GM12878 (cell line): ENCODE data around the gene ANKRD1. TPM values are rescaled to one million over a fixed set of nuclear protein-coding genes. Genes with fewer than 3 reads are reported as not detected.
A peak's percentile ranks its signal among the peaks of the same experiment; 100 is the strongest.

ENCODE experiments used
- ATAC-seq: fragments of 200-7000 bp; cut with Tn5 transposase; 3 replicates; pipeline ENCODE4 v1.9.1; 2020; ENCODE audit warnings: mild to moderate bottlenecking, moderate library complexity
- BruUV-seq: library from RNA; stranded (reverse); fragments of 400-500 nt; replicated peaks from 2 replicates; lab custom pipeline; 2021; lab: Mats Ljungman, UMichigan
- CTCF ChIA-PET: fragments of 300-600 bp; sonication (Branson Sonifier 250); formaldehyde crosslinking; extraction: SDS; loops from one replicate; lab custom pipeline; 2021; ENCODE audit warnings: inconsistent platforms; lab: Yijun Ruan, JAX
- POLR2A ChIA-PET: fragments of 350-600 bp; formaldehyde crosslinking; extraction: SDS; loops from one replicate; lab custom pipeline; 2021; ENCODE audit warnings: inconsistent platforms; lab: Charles Lee
- RAD21 ChIA-PET: fragments of 300-600 bp; sonication (Branson Sonifier 250); formaldehyde crosslinking; loops from one replicate; lab custom pipeline; 2023; ENCODE audit warnings: antibody characterized with exemption; ENCODE audit not compliant: unreplicated experiment; lab: Charles Lee
- SMC1A ChIA-PET: fragments of 300-600 bp; sonication (Branson Sonifier 250); formaldehyde crosslinking; loops from one replicate; lab custom pipeline; 2023; ENCODE audit not compliant: unreplicated experiment, uncharacterized antibody; lab: Charles Lee
- DNase-seq: peaks from one replicate; pipeline ENCODE4 v3.0.0-alpha.2; 2011; ENCODE audit warnings: low read depth, low spot score
- FAIRE-seq: peaks from 3 replicates; lab custom pipeline; 2011; peaks lifted over from hg19 to GRCh38; lab: Jason Lieb, UNC
- H2AFZ ChIP-seq: 2 replicates; pipeline ENCODE4 v1.6.0; 2011; ENCODE audit warnings: low read depth, low read length, control low read depth; ENCODE audit not compliant: control insufficient read depth
- H3K27ac ChIP-seq: 2 replicates; pipeline ENCODE4 v1.5.1; 2011; ENCODE audit warnings: control low read depth; ENCODE audit not compliant: control insufficient read depth, insufficient read depth
- H3K27me3 ChIP-seq, 2 experiments: replicated peaks in 1 of 2; 2 replicates each; pipeline versions ENCODE4 v1.6.0 to v1.6.1; 2011; ENCODE audit warnings: low read length in 1 of 2; ENCODE audit not compliant: control insufficient read depth in 2 of 2, insufficient read depth in 2 of 2
- H3K36me3 ChIP-seq, 2 experiments: 2 replicates each; pipeline ENCODE4 v1.5.1; 2011; ENCODE audit warnings: low read length in 1 of 2; ENCODE audit not compliant: control insufficient read depth in 2 of 2, insufficient read depth in 2 of 2
- H3K4me1 ChIP-seq: 2 replicates; pipeline ENCODE4 v1.6.1; 2011; ENCODE audit warnings: mild to moderate bottlenecking, low read length, moderate library complexity, mixed read lengths; ENCODE audit not compliant: control insufficient read depth, insufficient read depth
- H3K4me2 ChIP-seq: 2 replicates; pipeline ENCODE4 v1.6.0; 2011; ENCODE audit warnings: control low read depth; ENCODE audit not compliant: control insufficient read depth, insufficient read depth
- H3K4me3 ChIP-seq: fragments of 200-600 bp; sonication (generic); 2 replicates; pipeline ENCODE4 v1.5.1; 2016
- H3K79me2 ChIP-seq: 2 replicates; pipeline ENCODE4 v1.6.0; 2011; ENCODE audit warnings: low read length; ENCODE audit not compliant: control insufficient read depth, insufficient read depth
- H3K9ac ChIP-seq: 2 replicates; pipeline ENCODE4 v1.8.0; 2011; ENCODE audit warnings: low read length, control low read depth, mixed read lengths; ENCODE audit not compliant: control insufficient read depth, insufficient read depth
- H3K9me3 ChIP-seq: replicated peaks from 3 replicates; pipeline ENCODE4 v1.5.1; 2011; ENCODE audit warnings: mild to moderate bottlenecking, low read length; ENCODE audit not compliant: control insufficient read depth, insufficient read depth
- H4K20me1 ChIP-seq: 2 replicates; pipeline ENCODE4 v1.6.0; 2011; ENCODE audit not compliant: control insufficient read depth, insufficient read depth
- RAD21 ChIP-seq: IDR thresholded peaks from 2 replicates; pipeline ENCODE4 v1.6.1; 2011; ENCODE audit warnings: mild to moderate bottlenecking, low read depth, low read length, moderate library complexity; ENCODE audit not compliant: insufficient read depth
- SMC3 ChIP-seq: IDR thresholded peaks from 2 replicates; pipeline ENCODE4 v1.6.1; 2011; ENCODE audit warnings: low read length, improper control_type of control experiment, borderline replicate concordance
- YBX1 ChIP-seq: fragments of 450-650 bp; IDR thresholded peaks from 2 replicates; pipeline ENCODE4 v1.6.1; 2016; ENCODE audit warnings: antibody characterized with exemption
- WGBS: methylation state at CpG from one replicate; pipeline ENCODE4 v1.1.6; 2016; ENCODE audit warnings: low lambda C conversion rate; ENCODE audit not compliant: insufficient replicate concordance, insufficient coverage; ENCODE audit errors: missing lambda C conversion rate; 5-methylcytosine and 5-hydroxymethylcytosine counted together
- in situ Hi-C: fragments of 300-500 bp; cut with MboI; formaldehyde crosslinking; loops from 9 replicates; pipeline ENCODE4 v1.14.3; 2018; ENCODE audit warnings: mixed read lengths
- intact Hi-C: fragments of 100-400 bp; cut with micrococcal nuclease; formaldehyde crosslinking; loops from one replicate; pipeline ENCODE4 v1.14.2; 2022; ENCODE audit not compliant: unreplicated experiment
- polyA plus RNA-seq, 11 experiments: library from polyadenylated mRNA; depleted of rRNA in 4 of 11; unstranded in 6 of 11; stranded (reverse) in 5 of 11; fragments of >200 nt; fragmentation: Nextera tagmentation in 4 of 11; fragmentation: Illumina TruSeq in 1 of 11; extraction: Ambion mirVana in 4 of 11; extraction: Trizol in 1 of 11; gene quantifications; 1 replicate in 1 of 11; 2 replicates in 10 of 11; pipeline versions ENCODE4 v1.2.1 to v1.2.3, GENCODE V29; 2011 to 2016; ENCODE audit warnings: inconsistent platforms in 2 of 11, missing spikeins in 2 of 11, low read depth in 1 of 11
- small RNA-seq: library from RNA; depleted of rRNA; stranded (forward); fragments of <200 nt; gene quantifications from one replicate; pipeline ENCODE3, GENCODE V24; 2014
- total RNA-seq, 4 experiments: library from RNA; depleted of rRNA in 3 of 4; stranded (reverse); fragments of >200 nt in 3 of 4; fragmentation: Illumina TruSeq in 1 of 4; extraction: Trizol in 1 of 4; gene quantifications; 2 replicates each; pipeline versions ENCODE4 v1.2.1 to v1.2.3, GENCODE V29; 2013 to 2021
- TF ChIP-seq, protein P1 (sequence below), 3 experiments: IDR thresholded peaks in 2 of 3; conservative IDR thresholded peaks in 1 of 3; 2 replicates each; pipeline ENCODE4 v1.5.1; 2011; ENCODE audit warnings: low read depth in 3 of 3, low read length in 3 of 3, mild to moderate bottlenecking in 3 of 3, control low read depth in 2 of 3, moderate library complexity in 2 of 3, inconsistent platforms in 1 of 3, mixed read lengths in 1 of 3; ENCODE audit not compliant: control insufficient read depth in 2 of 3, insufficient read depth in 1 of 3; ENCODE audit errors: extremely low read depth in 1 of 3

Gene ANKRD1
- total and polyA plus RNA-seq, 10 of the 15 experiments (the other 5 are each of a cell fraction or from before 2014, with no cell fraction given) = not detected

DNA sequence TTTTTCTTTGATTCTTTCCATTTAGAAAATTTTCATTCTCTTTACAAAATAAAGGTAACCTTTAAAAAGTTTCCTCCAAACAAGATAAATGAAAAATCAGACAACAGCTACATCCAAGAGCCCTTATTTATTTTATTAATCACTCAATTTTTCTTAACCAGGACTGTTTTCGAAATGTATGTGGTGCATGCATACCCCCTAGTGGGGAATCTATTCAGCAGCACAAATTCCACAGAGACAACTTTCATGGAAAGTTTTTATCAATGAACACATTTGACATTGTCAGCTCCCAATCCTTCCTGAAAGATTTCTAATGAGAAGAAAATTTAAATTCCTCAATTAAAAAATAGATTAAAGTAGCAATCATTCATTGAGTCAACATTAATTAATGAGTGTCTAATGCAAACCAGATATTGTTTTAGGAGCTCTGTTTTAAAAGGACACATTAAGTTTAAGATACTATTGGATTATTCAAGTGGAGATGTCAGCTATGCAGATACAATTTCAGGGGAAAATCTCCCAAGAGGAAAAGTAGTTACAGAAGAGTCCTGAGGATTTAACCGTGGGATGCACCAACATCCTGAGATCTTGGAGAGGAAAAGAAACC lies 57.9 kb downstream of the ANKRD1 start:
- DNase-seq = no peak

More for the DNA sequence above, 57.9 kb downstream of the ANKRD1 start:
- Histone ChIP-seq H3K36me3 (no peaks in the 10 kb centered on the region), H3K27ac (no peak overlapping the region), H3K27me3 (no peaks in the 10 kb centered on the region; a peak in 2 of 4 replicates), H2AFZ (no peak overlapping the region), H4K20me1 (no peaks in the 10 kb centered on the region), H3K4me2 (no peak overlapping the region), H3K4me1 (no peaks in the 10 kb centered on the region), H3K9ac (no peak overlapping the region), H3K79me2 (no peaks in the 10 kb centered on the region), H3K9me3 (no peaks in the 10 kb centered on the region), H3K4me3 (no peak overlapping the region)
- ChIA-PET SMC1A (interaction anchor here (0.7 to 1.4 kb wide), 3 partner anchors 12 to 112 kb away, joined by 3 to 8 read pairs (median 3); no protein-coding TSS in a partner anchor), RAD21 (interaction anchor here (0.6 to 1.7 kb wide), 2 partner anchors 112 to 115 kb away, joined by 3 to 6 read pairs; no protein-coding TSS in a partner anchor), POLR2A (no interaction called here), CTCF (interaction anchor here (0.6 to 4.1 kb wide), 8 partner anchors 9 to 1413 kb away, joined by 3 to 23 read pairs (median 8); partner anchors contain the start of gene RPP30)
- 0% methylated on average over 2 of the region's 2 CpGs for WGBS
- BruUV-seq = no TSS peak
- TF ChIP-seq, protein P1, sequence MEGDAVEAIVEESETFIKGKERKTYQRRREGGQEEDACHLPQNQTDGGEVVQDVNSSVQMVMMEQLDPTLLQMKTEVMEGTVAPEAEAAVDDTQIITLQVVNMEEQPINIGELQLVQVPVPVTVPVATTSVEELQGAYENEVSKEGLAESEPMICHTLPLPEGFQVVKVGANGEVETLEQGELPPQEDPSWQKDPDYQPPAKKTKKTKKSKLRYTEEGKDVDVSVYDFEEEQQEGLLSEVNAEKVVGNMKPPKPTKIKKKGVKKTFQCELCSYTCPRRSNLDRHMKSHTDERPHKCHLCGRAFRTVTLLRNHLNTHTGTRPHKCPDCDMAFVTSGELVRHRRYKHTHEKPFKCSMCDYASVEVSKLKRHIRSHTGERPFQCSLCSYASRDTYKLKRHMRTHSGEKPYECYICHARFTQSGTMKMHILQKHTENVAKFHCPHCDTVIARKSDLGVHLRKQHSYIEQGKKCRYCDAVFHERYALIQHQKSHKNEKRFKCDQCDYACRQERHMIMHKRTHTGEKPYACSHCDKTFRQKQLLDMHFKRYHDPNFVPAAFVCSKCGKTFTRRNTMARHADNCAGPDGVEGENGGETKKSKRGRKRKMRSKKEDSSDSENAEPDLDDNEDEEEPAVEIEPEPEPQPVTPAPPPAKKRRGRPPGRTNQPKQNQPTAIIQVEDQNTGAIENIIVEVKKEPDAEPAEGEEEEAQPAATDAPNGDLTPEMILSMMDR (IDR thresholded peaks at IDR 0.05 in 2 of 3, conservative IDR thresholded peaks at IDR 0.05 in 1 of 3; ENCODE audit: control insufficient read depth in 2 of 3, extremely low read depth in 1 of 3, insufficient read depth in 1 of 3, low read depth in 3 of 3, low read length in 3 of 3) = peak; percentile 58 to 69 (median 66)
- TF ChIP-seq YBX1 = no peak
- peak; percentile 79; the same call in 1 of the 2 replicates for TF ChIP-seq SMC3
- peak; percentile 76 for TF ChIP-seq RAD21
- peak; percentile 35 for FAIRE-seq
- intact Hi-C loops = loop anchor here (1.0 to 10.0 kb wide), 3 partner anchors 112 to 1070 kb away; no protein-coding TSS in a partner anchor
- ATAC-seq = peak; percentile 23; the same call in 1 of the 3 replicates
- in situ Hi-C loops = no loop called here

Small RNA genes within 50 kb of the gene (small RNA-seq; reads per million reads assigned to genes)
- gene RF00019 (not detected), gene RNU6-740P (not detected)

Other genes starting within 250 kb of the ANKRD1 start
- 0.06 and 0.11 TPM in 2 replicates for gene HTR7, start 63.0 kb downstream of the ANKRD1 start, total RNA-seq (2014; rRNA removed)
- gene HTR7, start 63.0 kb downstream of the ANKRD1 start, total RNA-seq (2014; rRNA removed; fragmentation: Illumina TruSeq; extraction: Trizol) = not detected in 2 replicates
- gene HTR7, start 63.0 kb downstream of the ANKRD1 start, total RNA-seq (2021) = not detected in 2 replicates
- 1.2 and 1.3 TPM in 2 replicates for gene HTR7, start 63.0 kb downstream of the ANKRD1 start, polyA plus RNA-seq (2011; rRNA removed)
- 0.01 TPM in 1 of 2 replicates, not detected in the other for gene HTR7, start 63.0 kb downstream of the ANKRD1 start, polyA plus RNA-seq (2014; fragmentation: Illumina TruSeq; extraction: Trizol)
- under 1 TPM; 0.04 to 0.06 TPM for gene HTR7, start 63.0 kb downstream of the ANKRD1 start, polyA plus RNA-seq (2014; fragmentation: Nextera tagmentation; extraction: Ambion mirVana)
- 0.08 TPM in 1 of 2 replicates, not detected in the other for gene HTR7, start 63.0 kb downstream of the ANKRD1 start, polyA plus RNA-seq (2014; rRNA removed)
- gene HTR7, start 63.0 kb downstream of the ANKRD1 start, polyA plus RNA-seq (2016; fragmentation: Nextera tagmentation; extraction: Ambion mirVana) = not detected
- gene RPP30, start 49.1 kb downstream of the ANKRD1 start, total RNA-seq (2014; rRNA removed) = 70.7 and 78.9 TPM in 2 replicates
- 71.1 and 71.2 TPM in 2 replicates for gene RPP30, start 49.1 kb downstream of the ANKRD1 start, total RNA-seq (2014; rRNA removed; fragmentation: Illumina TruSeq; extraction: Trizol)
- gene RPP30, start 49.1 kb downstream of the ANKRD1 start, total RNA-seq (2021) = 48.0 and 51.4 TPM in 2 replicates
- 62.2 and 81.9 TPM in 2 replicates for gene RPP30, start 49.1 kb downstream of the ANKRD1 start, polyA plus RNA-seq (2011; rRNA removed)
- 73.9 and 85.6 TPM in 2 replicates for gene RPP30, start 49.1 kb downstream of the ANKRD1 start, polyA plus RNA-seq (2014; fragmentation: Illumina TruSeq; extraction: Trizol)
- gene RPP30, start 49.1 kb downstream of the ANKRD1 start, polyA plus RNA-seq (2014; fragmentation: Nextera tagmentation; extraction: Ambion mirVana) = 100 to 1,000 TPM; 178 to 208 TPM
- 56.5 and 65.4 TPM in 2 replicates for gene RPP30, start 49.1 kb downstream of the ANKRD1 start, polyA plus RNA-seq (2014; rRNA removed)
- gene RPP30, start 49.1 kb downstream of the ANKRD1 start, polyA plus RNA-seq (2016; fragmentation: Nextera tagmentation; extraction: Ambion mirVana) = 100 to 1,000 TPM; 127 to 129 TPM